C4-2B (cell line): Measurements from ENCODE around the gene ELL2.

ENCODE experiments used
- H3K27ac ChIP-seq: fragments of 450-650 bp; 2 replicates; pipeline ENCODE4 v1.5.1; 2017
- CTCF ChIP-seq: fragments of 450-650 bp; conservative IDR thresholded peaks from 2 replicates; pipeline ENCODE4 v1.5.1; 2017; ENCODE audit warnings: mild to moderate bottlenecking
- ZFX ChIP-seq: fragments of 450-650 bp; IDR thresholded peaks from 2 replicates; pipeline ENCODE4 v1.6.1; 2017

Gene ELL2

GRCh38 chr5:95935553-95936100 is 26.0 kb downstream of the ELL2 start:
- H3K27ac ChIP-seq, result no peak overlapping the region
- no peak for TF ChIP-seq ZFX
- TF ChIP-seq CTCF, result no peak

GRCh38 chr5:95934207-95934804 is 27.3 kb downstream of the ELL2 start:
- no peak overlapping the region for H3K27ac ChIP-seq

GRCh38 chr5:95932941-95933340 is 28.7 kb downstream of the ELL2 start:
- TF ChIP-seq CTCF (no peak), ZFX (no peak)
- H3K27ac ChIP-seq, result no peak overlapping the region

More at GRCh38 chr5:95934207-95934804, 27.3 kb downstream of the ELL2 start:
- no peak for TF ChIP-seq ZFX
- no peak for TF ChIP-seq CTCF

DNA sequence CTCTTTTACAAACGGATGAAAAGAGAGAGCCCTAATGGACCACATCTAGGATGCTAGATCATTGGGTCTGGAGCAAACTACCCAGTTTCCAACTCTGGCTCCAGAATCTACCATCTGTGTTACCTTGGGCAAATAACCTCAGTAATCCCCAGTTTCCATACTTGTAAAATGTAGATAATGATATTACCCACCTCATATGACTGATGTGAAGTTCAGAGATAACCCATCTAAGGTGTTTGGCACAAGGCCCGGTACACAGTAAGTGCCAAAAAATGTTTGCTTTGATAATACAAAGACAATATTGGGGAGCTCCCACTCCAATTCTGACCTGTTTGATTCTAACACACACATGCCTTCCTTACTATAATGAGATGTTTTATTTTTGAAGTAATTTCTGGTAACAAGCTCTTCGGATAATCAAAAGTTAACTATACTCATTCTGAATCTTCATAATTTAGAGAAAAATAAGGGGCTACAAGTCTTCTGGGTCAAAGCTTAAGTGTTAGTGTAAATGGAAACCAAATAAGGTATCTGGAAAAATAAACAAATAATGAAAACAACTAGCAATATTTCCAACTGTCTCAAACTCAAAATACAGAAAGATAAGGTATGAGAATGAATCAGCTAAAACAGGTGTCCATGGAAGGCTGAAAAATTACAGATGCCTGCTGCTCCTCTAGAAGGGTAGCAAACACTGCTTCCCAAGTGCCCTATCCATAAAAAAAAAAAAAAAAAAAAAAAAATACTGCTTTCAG is 30.4 kb downstream of the ELL2 start:
- no peak overlapping the region for H3K27ac ChIP-seq
- no peak for TF ChIP-seq CTCF
- no peak for TF ChIP-seq ZFX

DNA sequence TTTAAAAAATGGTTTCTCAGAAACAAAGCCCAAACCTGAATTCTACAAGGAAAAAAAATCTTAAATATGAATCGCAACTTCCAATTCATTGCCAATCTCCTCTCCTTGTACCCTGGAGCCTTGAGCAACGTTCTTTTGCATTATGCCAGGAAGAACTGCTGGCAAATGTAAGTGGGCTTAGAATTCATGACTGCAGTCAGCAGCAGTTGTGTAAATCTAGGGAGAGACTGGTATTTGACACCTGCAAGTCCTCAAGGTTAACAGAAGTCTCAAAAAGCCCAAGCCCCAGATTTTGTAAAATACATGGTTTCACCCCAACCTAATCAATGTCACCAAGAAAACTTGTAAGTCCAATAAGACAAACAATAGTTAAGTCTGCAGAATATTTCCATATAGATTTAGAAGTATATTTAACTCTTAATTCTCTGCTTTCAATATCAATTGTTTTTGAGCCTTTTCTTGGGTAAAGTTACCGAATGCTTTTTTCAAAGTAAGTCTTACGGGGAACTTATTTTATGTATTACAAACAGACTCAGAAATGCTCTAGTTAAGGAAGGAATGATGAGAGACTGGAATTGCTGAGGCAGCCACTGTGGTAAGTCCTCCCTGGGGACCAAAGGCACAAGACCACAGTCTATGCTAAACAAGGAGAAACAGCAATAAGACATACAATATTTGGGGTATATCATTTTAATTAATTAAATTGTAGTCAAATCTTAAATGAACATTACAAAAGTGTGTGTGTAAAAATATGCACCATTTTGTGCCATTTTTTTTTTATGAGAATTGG is 31.3 kb downstream of the ELL2 start:
- TF ChIP-seq ZFX (no peak), CTCF (no peak)
- H3K27ac ChIP-seq, result no peak overlapping the region

- TF ChIP-seq ZFX, result no peak
- TF ChIP-seq CTCF, result no peak
- H3K27ac ChIP-seq, result no peak overlapping the region
Measured at GRCh38 chr5:95928724-95929253, 32.9 kb downstream of the ELL2 start.
